ENCODE data around the gene MAP3K20. TPM values are rescaled to one million over a fixed set of nuclear protein-coding genes. Genes with fewer than 3 reads are reported as not detected.
"Not testable (repeated sequence)": the region's sequence is repeated elsewhere in the genome, so short reads cannot be mapped to it uniquely, and the experiment has no call there.

MAP3K20 gene
- total RNA-seq, 4 donors from 2014 or later = 6.8 to 32.2 (median 15.3) TPM

DNA sequence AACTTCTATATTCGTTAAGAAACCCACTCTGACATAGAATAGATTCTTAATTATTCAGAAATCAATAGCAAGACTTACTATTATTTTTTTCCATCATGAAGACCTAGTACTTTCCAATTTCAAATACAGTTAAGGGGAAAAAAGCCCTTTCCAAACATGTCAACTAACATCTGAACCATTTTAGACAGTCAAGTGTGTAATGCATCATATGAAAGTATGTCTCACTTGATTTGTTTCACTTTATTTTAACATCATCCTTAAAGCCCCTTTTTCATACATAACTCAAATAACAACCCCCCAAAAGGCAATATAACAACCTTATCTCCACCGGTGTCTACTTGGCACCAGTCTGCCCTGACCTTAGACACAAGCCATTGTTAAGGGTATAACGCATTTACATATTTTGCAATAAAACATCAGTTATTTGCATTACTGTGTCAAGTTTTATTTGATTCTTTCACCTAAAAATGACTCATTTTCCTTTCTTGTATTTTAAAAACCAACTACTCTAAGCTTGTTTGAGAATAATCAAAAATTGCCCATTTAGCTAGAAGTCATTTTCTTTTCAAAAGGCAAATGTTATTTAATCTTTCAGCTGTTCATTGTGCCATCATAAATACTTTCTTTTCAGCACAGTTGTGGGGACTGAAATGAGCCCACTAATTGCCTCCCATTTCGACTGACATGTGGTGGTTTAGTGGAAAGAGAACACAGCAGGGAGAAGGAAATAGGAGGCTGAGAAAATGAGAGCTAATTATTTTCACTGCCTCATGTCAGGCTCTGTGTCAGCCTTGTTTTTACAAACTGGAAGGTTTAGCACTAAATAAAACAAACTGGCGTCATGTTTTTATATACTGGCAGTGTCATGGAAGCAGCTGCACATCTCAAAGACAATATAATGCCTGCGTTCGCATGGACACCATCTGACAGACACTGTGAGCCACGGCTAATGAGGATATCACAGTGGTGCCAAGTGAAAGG lies 174.3 kb downstream of the MAP3K20 start:
- DNase-seq = no peak
- no peak overlapping the region for H3K27ac ChIP-seq
- no peak for TF ChIP-seq CTCF (IDR thresholded peaks at IDR 0.05)
- no peak for TF ChIP-seq POLR2A (IDR thresholded peaks at IDR 0.05)
- no peaks in the 10 kb centered on the region for H3K4me1 ChIP-seq
- no peaks in the 10 kb centered on the region for H3K27me3 ChIP-seq
- H3K9me3 ChIP-seq = no peaks in the 10 kb centered on the region
- no peaks in the 10 kb centered on the region for H3K36me3 ChIP-seq
- no peak overlapping the region for H3K4me3 ChIP-seq

DNA sequence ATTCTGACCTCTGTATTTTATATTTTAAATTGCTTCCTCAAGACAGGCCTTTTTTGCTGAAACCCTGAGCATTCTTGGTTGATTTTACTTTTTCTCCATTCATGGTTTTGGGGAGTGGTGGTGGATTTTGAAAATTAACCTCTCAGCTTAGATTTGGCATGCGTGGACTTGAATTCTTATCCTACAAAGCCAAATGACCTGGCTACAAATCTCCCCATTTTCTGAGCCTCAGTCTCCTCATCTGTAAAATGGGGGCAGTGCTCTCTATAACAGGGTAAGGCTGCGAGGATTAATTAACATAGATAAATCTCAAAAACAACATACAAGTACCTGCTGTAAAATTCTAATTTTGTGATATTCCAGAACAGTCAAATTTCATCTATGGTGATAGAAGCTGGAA lies 175.6 kb downstream of the MAP3K20 start:
- no peak for TF ChIP-seq POLR2A (IDR thresholded peaks at IDR 0.05)
- no peak for TF ChIP-seq CTCF (IDR thresholded peaks at IDR 0.05)
- Histone ChIP-seq H3K4me3 (no peak overlapping the region), H3K27ac (no peak overlapping the region), H3K4me1 (no peaks in the 10 kb centered on the region), H3K36me3 (no peaks in the 10 kb centered on the region), H3K27me3 (no peaks in the 10 kb centered on the region), H3K9me3 (no peaks in the 10 kb centered on the region)
- no peak for DNase-seq

GRCh38 chr2:173252581-173252980 lies 176.9 kb downstream of the MAP3K20 start:
- no peak overlapping the region for H3K4me3 ChIP-seq
- H3K36me3 ChIP-seq = no peaks in the 10 kb centered on the region
- DNase-seq = no peak
- H3K9me3 ChIP-seq = no peaks in the 10 kb centered on the region
- no peaks in the 10 kb centered on the region for H3K27me3 ChIP-seq
- no peak overlapping the region for H3K27ac ChIP-seq
- no peak for TF ChIP-seq CTCF (IDR thresholded peaks at IDR 0.05)
- no peak for TF ChIP-seq POLR2A (IDR thresholded peaks at IDR 0.05)
- no peaks in the 10 kb centered on the region for H3K4me1 ChIP-seq

DNA sequence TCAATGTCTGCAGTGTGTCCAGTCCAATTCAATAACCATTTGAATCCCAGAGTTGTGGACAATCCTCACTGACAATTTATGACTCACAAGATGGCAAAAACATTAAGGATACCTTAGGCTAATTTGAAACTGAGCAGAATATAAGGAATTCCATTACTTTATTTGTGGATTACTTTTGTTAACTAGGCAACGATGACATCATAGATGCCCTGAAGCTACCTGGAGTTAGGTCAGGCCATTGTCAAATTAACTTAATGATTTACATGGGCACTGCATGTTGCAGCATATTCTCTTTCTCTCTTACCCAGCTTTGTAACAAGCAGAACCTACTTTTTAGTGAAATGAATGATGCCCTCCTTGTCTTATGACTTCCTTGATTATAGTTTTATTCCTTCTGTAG lies 179.0 kb downstream of the MAP3K20 start:
- H3K27me3 ChIP-seq = no peaks in the 10 kb centered on the region
- no peaks in the 10 kb centered on the region for H3K9me3 ChIP-seq
- H3K36me3 ChIP-seq = peaks cover 0 to 9% (median 0%) of the 10 kb centered on the region in 3 donors
- H3K4me1 ChIP-seq = no peaks in the 10 kb centered on the region
- TF ChIP-seq POLR2A (IDR thresholded peaks at IDR 0.05) = no peak
- no peak for TF ChIP-seq CTCF (IDR thresholded peaks at IDR 0.05)
- no peak overlapping the region for H3K27ac ChIP-seq
- no peak for DNase-seq
- no peak overlapping the region for H3K4me3 ChIP-seq

DNA sequence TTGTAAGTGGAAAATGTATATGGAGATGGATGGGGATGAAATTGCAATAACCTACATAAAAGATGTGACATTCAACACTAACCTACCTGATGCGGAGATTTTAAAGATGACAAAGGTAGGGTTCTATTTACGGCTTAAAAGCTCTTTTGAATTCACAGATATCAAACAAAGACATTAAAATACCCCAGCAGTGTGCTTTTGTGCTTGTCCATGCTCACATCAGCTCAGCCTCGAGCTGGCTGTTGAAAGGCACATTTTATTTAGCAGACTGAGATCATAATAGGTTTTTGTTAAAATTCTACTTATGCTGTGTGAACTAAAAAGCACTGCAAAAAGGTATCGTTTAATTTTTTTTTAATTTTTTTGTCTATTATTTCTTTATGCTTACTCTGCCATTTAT lies 183.1 kb downstream of the MAP3K20 start:
- Histone ChIP-seq H3K4me3 (no peak overlapping the region), H3K4me1 (no peaks in the 10 kb centered on the region), H3K27me3 (no peaks in the 10 kb centered on the region), H3K36me3 (peaks cover 0 to 25% (median 0%) of the 10 kb centered on the region in 3 donors), H3K9me3 (no peaks in the 10 kb centered on the region), H3K27ac (no peak overlapping the region)
- TF ChIP-seq CTCF (IDR thresholded peaks at IDR 0.05) = no peak
- no peak for TF ChIP-seq POLR2A (IDR thresholded peaks at IDR 0.05)
- DNase-seq = no peak

DNA sequence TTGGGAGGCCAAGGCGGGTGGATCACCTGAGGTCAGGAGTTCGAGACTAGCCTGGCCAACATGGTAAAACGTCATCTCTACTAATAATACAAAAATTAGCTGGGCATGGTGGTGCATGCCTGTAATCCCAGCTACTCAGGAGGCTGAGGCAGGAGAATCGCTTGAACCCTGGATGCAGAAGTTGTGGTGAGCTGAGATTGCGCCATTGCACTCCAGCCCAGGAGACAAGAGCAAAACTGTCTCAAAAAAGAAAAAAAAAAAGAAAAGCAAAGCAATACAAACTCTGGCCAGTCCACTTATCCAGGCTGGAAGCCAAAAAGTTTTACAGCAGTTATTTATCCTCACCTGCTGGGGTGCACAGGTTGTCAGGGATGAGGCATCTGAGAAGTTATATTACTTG lies 186.7 kb downstream of the MAP3K20 start:
- not testable (repeated sequence) for H3K4me3 ChIP-seq, H3K27ac ChIP-seq, H3K27me3 ChIP-seq, H3K4me1 ChIP-seq, H3K9me3 ChIP-seq, DNase-seq
- peaks cover 0 to 25% (median 0%) of the 10 kb centered on the region in 3 donors for H3K36me3 ChIP-seq

All from Peyer's patch (tissue), 4 donors.